Activated naive CD8-positive, alpha-beta T cell treated with anti-CD3 and anti-CD28 coated beads, Interleukin-2, amount 50 U/mL, for 24 hours (primary cell): ENCODE results near the gene CYBA.

Experiments used
- ATAC-seq: fragments of 150-1000 bp; cut with Tn5 transposase; one replicate; pipeline ENCODE4 v1.10.0; 2021
- DNase-seq: peaks from one replicate; pipeline ENCODE4 v3.0.0; 2021
- H3K27ac Mint-ChIP-seq: one replicate; pipeline ENCODE4 v1.8.0; 2021; ENCODE audit warnings: mild to moderate bottlenecking, mixed read lengths
- H3K27me3 Mint-ChIP-seq: one replicate; pipeline ENCODE4 v1.8.0; 2021; ENCODE audit warnings: mixed read lengths
- H3K36me3 Mint-ChIP-seq: one replicate; pipeline ENCODE4 v1.8.0; 2021; ENCODE audit warnings: low read depth, mixed read lengths
- H3K4me1 Mint-ChIP-seq: one replicate; pipeline ENCODE4 v1.8.0; 2021; ENCODE audit warnings: mixed read lengths
- H3K4me3 Mint-ChIP-seq: one replicate; pipeline ENCODE4 v1.8.0; 2021; ENCODE audit warnings: mild to moderate bottlenecking, moderate library complexity, mixed read lengths
- H3K9me3 Mint-ChIP-seq: one replicate; pipeline ENCODE4 v1.8.0; 2021; ENCODE audit warnings: mixed read lengths

The CYBA gene

GRCh38 chr16:88636488-88637265 is 14.2 kb downstream of the CYBA start:
- H3K27me3 Mint-ChIP-seq, result peaks cover 23% of the 10 kb centered on the region
- H3K4me3 Mint-ChIP-seq, result peak overlapping the region; percentile 46
- H3K36me3 Mint-ChIP-seq, result peaks cover 7% of the 10 kb centered on the region
- ATAC-seq (no peak), DNase-seq (no peak)
- H3K27ac Mint-ChIP-seq, result peak overlapping the region; percentile 70
- H3K9me3 Mint-ChIP-seq, result peaks cover 4% of the 10 kb centered on the region
- H3K4me1 Mint-ChIP-seq, result peaks cover 58% of the 10 kb centered on the region

DNA sequence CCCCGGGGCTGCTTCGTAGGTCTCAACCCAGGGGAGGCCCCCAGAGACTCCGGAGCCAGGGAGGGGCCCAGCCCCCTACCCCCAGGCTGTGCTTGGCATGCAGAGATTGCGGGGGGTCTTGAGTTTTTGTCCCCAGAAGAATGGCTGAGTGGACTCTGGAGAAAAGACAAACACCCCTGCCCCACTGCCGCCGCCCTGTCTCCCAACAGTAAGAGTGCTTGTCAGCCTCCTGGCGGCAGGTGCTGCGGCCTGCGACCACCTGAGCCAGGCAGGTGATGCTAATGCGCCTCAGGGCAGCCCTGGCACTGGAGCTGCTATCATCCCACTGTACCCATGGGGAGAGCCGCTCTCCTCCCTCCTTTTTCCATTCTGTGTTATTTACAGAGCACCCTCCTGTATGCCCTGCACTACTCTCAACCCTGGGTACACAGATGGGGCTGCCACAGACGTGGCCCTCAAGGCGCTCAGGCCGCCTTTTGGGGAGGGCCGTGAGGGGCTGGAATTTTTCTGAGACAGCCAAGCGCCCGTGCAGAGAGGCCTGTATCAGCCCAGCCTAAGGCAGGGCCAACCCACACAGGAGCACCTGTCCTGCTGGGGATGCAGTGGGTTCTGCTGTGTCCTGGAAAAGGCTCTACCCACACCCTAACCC is 15.1 kb downstream of the CYBA start:
- Mint-ChIP-seq H3K9me3 (peaks cover 4% of the 10 kb centered on the region), H3K36me3 (peaks cover 7% of the 10 kb centered on the region), H3K27ac (no peak overlapping the region), H3K4me3 (no peak overlapping the region), H3K27me3 (peaks cover 22% of the 10 kb centered on the region), H3K4me1 (peaks cover 55% of the 10 kb centered on the region)
- DNase-seq, result no peak
- ATAC-seq, result no peak

- Mint-ChIP-seq H3K36me3 (peaks cover 7% of the 10 kb centered on the region), H3K27ac (peak overlapping the region; percentile 52), H3K27me3 (peaks cover 17% of the 10 kb centered on the region), H3K4me3 (peak overlapping the region; percentile 61), H3K4me1 (peaks cover 50% of the 10 kb centered on the region), H3K9me3 (peaks cover 4% of the 10 kb centered on the region)
- DNase-seq, result no peak
- peak; percentile 0 for ATAC-seq
Measured at GRCh38 chr16:88634994-88635670, 15.7 kb downstream of the CYBA start.

DNA sequence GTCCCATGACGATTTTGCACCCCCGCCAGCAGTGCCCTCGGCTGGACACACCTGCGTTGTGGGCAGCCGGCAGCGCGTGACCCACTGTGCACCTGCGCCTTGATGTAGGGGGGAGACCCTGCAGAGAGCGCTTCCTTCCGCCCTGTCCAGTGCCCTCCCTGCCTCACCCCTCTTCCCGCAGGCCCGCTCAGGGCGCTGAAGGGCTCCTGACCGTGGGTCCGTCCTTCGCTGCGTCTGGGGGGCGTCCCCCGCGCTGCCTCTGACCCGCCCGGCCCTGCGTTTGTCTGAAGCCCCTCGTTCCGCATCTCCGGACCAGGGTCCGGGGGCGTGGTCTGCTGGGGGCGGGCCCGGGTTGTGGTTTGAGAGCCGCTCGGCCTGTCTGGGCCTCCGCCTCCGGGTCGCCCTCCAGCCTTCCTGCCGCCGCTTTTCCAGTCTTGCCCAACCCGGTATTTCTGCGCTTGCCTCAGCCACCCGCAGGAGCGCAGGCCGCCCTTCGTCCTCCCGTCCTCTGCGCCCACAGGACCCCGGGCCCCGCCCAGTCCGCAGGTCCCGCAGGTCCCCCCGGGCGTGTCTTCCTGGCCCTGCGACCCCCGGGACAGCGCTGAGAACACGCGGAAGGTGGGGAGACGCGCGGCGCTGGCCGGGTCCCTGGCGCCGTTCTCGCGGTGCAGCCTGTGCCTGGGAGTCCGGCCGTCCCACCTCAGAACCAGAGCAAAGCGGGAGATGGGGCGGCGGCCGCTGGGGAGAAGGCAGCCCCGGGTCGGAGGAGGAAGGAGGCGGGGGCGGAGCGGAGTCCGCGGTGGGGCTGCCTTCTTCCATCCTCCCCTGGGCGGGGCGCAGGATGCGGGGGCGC is 16.5 kb downstream of the CYBA start:
- Mint-ChIP-seq H3K36me3 (peaks cover 11% of the 10 kb centered on the region), H3K27ac (peak overlapping the region; percentile 42), H3K4me3 (peak overlapping the region; percentile 61), H3K9me3 (peaks cover 4% of the 10 kb centered on the region), H3K4me1 (peaks cover 48% of the 10 kb centered on the region), H3K27me3 (peaks cover 15% of the 10 kb centered on the region)
- peak; percentile 35 for ATAC-seq
- peak; percentile 68 for DNase-seq

GRCh38 chr16:88633684-88634140 is 17.1 kb downstream of the CYBA start:
- Mint-ChIP-seq H3K36me3 (peaks cover 14% of the 10 kb centered on the region), H3K27ac (no peak overlapping the region), H3K4me3 (peak overlapping the region; percentile 61), H3K27me3 (peaks cover 14% of the 10 kb centered on the region), H3K9me3 (peaks cover 4% of the 10 kb centered on the region), H3K4me1 (peaks cover 46% of the 10 kb centered on the region)
- ATAC-seq (peak; percentile 52), DNase-seq (peak; percentile 77)

DNA sequence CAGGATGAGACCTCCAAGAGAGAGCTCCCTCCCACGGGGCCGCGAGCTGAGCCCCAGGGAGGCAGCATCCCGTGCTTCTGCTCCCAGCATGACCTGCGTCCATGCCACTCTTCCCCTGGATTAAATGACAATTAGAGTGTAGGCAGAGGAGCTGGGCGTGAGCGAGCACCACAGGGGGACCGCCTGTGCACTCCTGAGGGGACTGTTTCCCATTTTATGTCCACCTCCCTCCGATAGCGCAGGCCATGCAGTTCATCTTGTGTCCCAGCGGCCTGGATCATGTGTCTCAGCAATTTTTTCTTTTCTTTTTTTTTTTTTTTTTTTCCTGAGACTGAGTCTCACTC is 18.3 kb downstream of the CYBA start:
- H3K4me3 Mint-ChIP-seq, result no peak overlapping the region
- no peak overlapping the region for H3K27ac Mint-ChIP-seq

GRCh38 chr16:88631920-88632586 is 18.8 kb downstream of the CYBA start:
- DNase-seq (no peak), ATAC-seq (no peak)
- H3K9me3 Mint-ChIP-seq, result peaks cover 1% of the 10 kb centered on the region
- no peak overlapping the region for H3K4me3 Mint-ChIP-seq
- peaks cover 33% of the 10 kb centered on the region for H3K4me1 Mint-ChIP-seq
- no peak overlapping the region for H3K27ac Mint-ChIP-seq
- H3K36me3 Mint-ChIP-seq, result peaks cover 14% of the 10 kb centered on the region
- peaks cover under 1% of the 10 kb centered on the region for H3K27me3 Mint-ChIP-seq

More for the DNA sequence above, 18.3 kb downstream of the CYBA start:
- peaks cover 4% of the 10 kb centered on the region for H3K9me3 Mint-ChIP-seq
- no peak for DNase-seq
- ATAC-seq, result no peak
- H3K27me3 Mint-ChIP-seq, result peaks cover 4% of the 10 kb centered on the region
- peaks cover 17% of the 10 kb centered on the region for H3K36me3 Mint-ChIP-seq
- H3K4me1 Mint-ChIP-seq, result peaks cover 38% of the 10 kb centered on the region

GRCh38 chr16:88631384-88631783 is 19.5 kb downstream of the CYBA start:
- Mint-ChIP-seq H3K27ac (no peak overlapping the region), H3K36me3 (peaks cover 19% of the 10 kb centered on the region), H3K4me3 (no peak overlapping the region), H3K4me1 (peaks cover 31% of the 10 kb centered on the region), H3K27me3 (no peaks in the 10 kb centered on the region), H3K9me3 (no peaks in the 10 kb centered on the region)
- ATAC-seq, result no peak
- DNase-seq, result no peak

DNA sequence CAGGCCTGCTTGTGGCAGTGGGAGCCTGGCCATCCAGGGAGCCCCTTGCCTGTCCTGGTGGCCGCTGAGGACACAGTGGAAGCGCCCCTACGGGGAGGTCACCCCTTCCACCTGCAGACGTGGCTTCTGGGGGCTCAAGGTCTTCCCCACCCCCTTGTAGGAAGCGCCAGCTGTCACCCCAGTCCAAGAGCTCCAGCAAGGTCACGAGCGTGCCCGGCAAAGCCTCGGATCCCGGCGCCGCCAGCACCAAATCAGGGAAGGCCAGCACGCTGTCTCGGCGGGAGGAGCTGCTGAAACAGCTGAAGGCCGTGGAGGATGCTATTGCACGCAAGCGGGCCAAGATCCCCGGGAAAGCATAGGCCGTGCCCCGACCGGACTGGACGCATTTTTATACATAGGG is 19.9 kb downstream of the CYBA start:
- peaks cover 20% of the 10 kb centered on the region for H3K36me3 Mint-ChIP-seq
- no peak for DNase-seq
- no peaks in the 10 kb centered on the region for H3K9me3 Mint-ChIP-seq
- peaks cover 26% of the 10 kb centered on the region for H3K4me1 Mint-ChIP-seq
- H3K27ac Mint-ChIP-seq, result no peak overlapping the region
- no peak for ATAC-seq
- no peak overlapping the region for H3K4me3 Mint-ChIP-seq
- no peaks in the 10 kb centered on the region for H3K27me3 Mint-ChIP-seq

- Mint-ChIP-seq H3K27me3 (no peaks in the 10 kb centered on the region), H3K4me1 (peaks cover 23% of the 10 kb centered on the region), H3K9me3 (no peaks in the 10 kb centered on the region), H3K4me3 (no peak overlapping the region), H3K36me3 (peaks cover 22% of the 10 kb centered on the region), H3K27ac (no peak overlapping the region)
- DNase-seq (no peak), ATAC-seq (no peak)
Measured at GRCh38 chr16:88630433-88630832, 20.4 kb downstream of the CYBA start.

GRCh38 chr16:88629835-88630234 is 21.0 kb downstream of the CYBA start:
- ATAC-seq, result no peak
- H3K27me3 Mint-ChIP-seq, result no peaks in the 10 kb centered on the region
- H3K27ac Mint-ChIP-seq, result no peak overlapping the region
- H3K36me3 Mint-ChIP-seq, result peaks cover 24% of the 10 kb centered on the region
- H3K4me3 Mint-ChIP-seq, result no peak overlapping the region
- H3K4me1 Mint-ChIP-seq, result peaks cover 18% of the 10 kb centered on the region
- no peak for DNase-seq
- H3K9me3 Mint-ChIP-seq, result no peaks in the 10 kb centered on the region

GRCh38 chr16:88628512-88628974 is 22.3 kb downstream of the CYBA start:
- ATAC-seq (no peak), DNase-seq (no peak)
- no peaks in the 10 kb centered on the region for H3K27me3 Mint-ChIP-seq
- H3K36me3 Mint-ChIP-seq, result peaks cover 25% of the 10 kb centered on the region
- peaks cover 8% of the 10 kb centered on the region for H3K4me1 Mint-ChIP-seq
- H3K27ac Mint-ChIP-seq, result no peak overlapping the region
- no peak overlapping the region for H3K4me3 Mint-ChIP-seq
- H3K9me3 Mint-ChIP-seq, result no peaks in the 10 kb centered on the region

- no peak overlapping the region for H3K27ac Mint-ChIP-seq
- DNase-seq (no peak), ATAC-seq (no peak)
- H3K36me3 Mint-ChIP-seq, result peaks cover 32% of the 10 kb centered on the region
- H3K4me1 Mint-ChIP-seq, result peaks cover 2% of the 10 kb centered on the region
- no peaks in the 10 kb centered on the region for H3K27me3 Mint-ChIP-seq
- no peak overlapping the region for H3K4me3 Mint-ChIP-seq
- no peaks in the 10 kb centered on the region for H3K9me3 Mint-ChIP-seq
Measured at GRCh38 chr16:88627531-88628411, 23.1 kb downstream of the CYBA start.
